SK-N-SH (cell line): ENCODE measurements around the gene LTBP1.

Experiments used
- CTCF ChIP-seq: fragments of 200-600 bp; sonication (generic); IDR thresholded peaks from 2 replicates; pipeline ENCODE4 v1.6.1; 2017; ENCODE audit warnings: antibody characterized with exemption, mild to moderate bottlenecking, moderate library complexity
- EP300 ChIP-seq, 2 experiments: IDR thresholded peaks; 2 replicates each; pipeline versions ENCODE4 v1.4.0 to v1.6.1; 2012; ENCODE audit warnings: borderline replicate concordance in 1 of 2, low read depth in 1 of 2, low read length in 1 of 2
- GABPA ChIP-seq: IDR thresholded peaks from 2 replicates; pipeline ENCODE4 v1.4.0; 2012; ENCODE audit warnings: low read depth, mild to moderate bottlenecking
- JUND ChIP-seq: IDR thresholded peaks from 2 replicates; pipeline ENCODE4 v1.4.0; 2012
- POLR2AphosphoS5 ChIP-seq: IDR thresholded peaks from 2 replicates; pipeline ENCODE4 v1.6.1; 2012; ENCODE audit warnings: low read depth, low read length

- TF ChIP-seq CTCF (no peak), EP300 (IDR thresholded peaks at IDR 0.05; ENCODE audit: borderline replicate concordance in 1 of 2, low read depth in 1 of 2, low read length in 1 of 2) (peak in 1 of 2 experiments; percentile 48; a peak in 1 of 4 replicates), JUND (peak; percentile 41; the same call in 1 of the 2 replicates), POLR2AphosphoS5 (no peak), GABPA (no peak)
Observed at GRCh38 chr2:33160191-33160590, 213.4 kb downstream of the LTBP1 start.
